ENCODE results near the gene PAX6. TPM values are rescaled to one million over a fixed set of nuclear protein-coding genes. Genes with fewer than 3 reads are reported as not detected.

Gene PAX6
- polyA plus RNA-seq, 1 donor (not counting 4 experiments of a cell fraction or from before 2014, with no cell fraction given): 0.12 TPM

GRCh38 chr11:31799435-31800397 is 11.4 kb downstream of the PAX6 start:
- H3K4me2 ChIP-seq (ENCODE audit: control insufficient read depth, extremely low read depth, insufficient read depth, low read depth, low read length): peak overlapping the region; percentile 45
- DNase-seq (ENCODE audit: low read depth, low spot score) (no peak), FAIRE-seq (no peak)
- H3K4me1 ChIP-seq (ENCODE audit: control insufficient read depth, extremely low read depth, insufficient read depth, low read length): peaks cover 4% of the 10 kb centered on the region
- no peak overlapping the region for H2AFZ ChIP-seq (ENCODE audit: control insufficient read depth, low read length)
- H4K20me1 ChIP-seq (ENCODE audit: control insufficient read depth, extremely low read depth, insufficient read depth, low read length): no peaks in the 10 kb centered on the region
- dilution Hi-C loops (cut with MboI; ENCODE audit: extremely low pct_ligation_motif_present, low sequenced_read_pairs): no loop called here
- no peaks in the 10 kb centered on the region for H3K36me3 ChIP-seq (ENCODE audit: control insufficient read depth in 2 of 2, extremely low read depth in 1 of 2, insufficient read depth in 2 of 2, low read length in 2 of 2)
- peaks cover 86% of the 10 kb centered on the region for H3K27me3 ChIP-seq (ENCODE audit: control insufficient read depth, extremely low read depth, insufficient read depth, low read length)
- H3K79me2 ChIP-seq (ENCODE audit: control insufficient read depth, insufficient read depth, low read length): no peaks in the 10 kb centered on the region
- no peak overlapping the region for H3K4me3 ChIP-seq (ENCODE audit: control insufficient read depth in 2 of 3, extremely low read depth in 1 of 3, insufficient read depth in 2 of 3, low read depth in 1 of 3, low read length in 3 of 3)
- H3K27ac ChIP-seq (ENCODE audit: control insufficient read depth, insufficient read depth, low read length): no peak overlapping the region
- TF ChIP-seq EZH2 (IDR thresholded peaks at IDR 0.05; ENCODE audit: low read length) (peak; percentile 89), CTCF (optimal IDR thresholded peaks at IDR 0.05 in 1 of 3, IDR thresholded peaks at IDR 0.05 in 1 of 3, conservative IDR thresholded peaks at IDR 0.05 in 1 of 3; ENCODE audit: extremely low read depth in 1 of 3, insufficient read depth in 2 of 3, low read length in 3 of 3) (no peak)
- no peak overlapping the region for H3K9ac ChIP-seq (ENCODE audit: control insufficient read depth, extremely low read depth, insufficient read depth, low read length)
- H3K9me3 ChIP-seq (ENCODE audit: control insufficient read depth, low read depth, low read length): no peaks in the 10 kb centered on the region
- no peaks in the 10 kb centered on the region for H3K9me1 ChIP-seq (ENCODE audit: control insufficient read depth, extremely low read depth, insufficient read depth, low read length)

GRCh38 chr11:31798554-31799434 is 12.3 kb downstream of the PAX6 start:
- Histone ChIP-seq H3K4me1 (ENCODE audit: control insufficient read depth, extremely low read depth, insufficient read depth, low read length) (peaks cover 4% of the 10 kb centered on the region), H4K20me1 (ENCODE audit: control insufficient read depth, extremely low read depth, insufficient read depth, low read length) (no peaks in the 10 kb centered on the region), H3K36me3 (ENCODE audit: control insufficient read depth in 2 of 2, extremely low read depth in 1 of 2, insufficient read depth in 2 of 2, low read length in 2 of 2) (no peaks in the 10 kb centered on the region), H3K4me3 (ENCODE audit: control insufficient read depth in 2 of 3, extremely low read depth in 1 of 3, insufficient read depth in 2 of 3, low read depth in 1 of 3, low read length in 3 of 3) (peak overlapping the region in 1 of 3 experiments; percentile 20), H3K9me3 (ENCODE audit: control insufficient read depth, low read depth, low read length) (no peaks in the 10 kb centered on the region), H2AFZ (ENCODE audit: control insufficient read depth, low read length) (no peak overlapping the region), H3K27ac (ENCODE audit: control insufficient read depth, insufficient read depth, low read length) (no peak overlapping the region), H3K9ac (ENCODE audit: control insufficient read depth, extremely low read depth, insufficient read depth, low read length) (no peak overlapping the region), H3K4me2 (ENCODE audit: control insufficient read depth, extremely low read depth, insufficient read depth, low read depth, low read length) (peak overlapping the region; percentile 27), H3K79me2 (ENCODE audit: control insufficient read depth, insufficient read depth, low read length) (no peaks in the 10 kb centered on the region), H3K9me1 (ENCODE audit: control insufficient read depth, extremely low read depth, insufficient read depth, low read length) (no peaks in the 10 kb centered on the region), H3K27me3 (ENCODE audit: control insufficient read depth, extremely low read depth, insufficient read depth, low read length) (peaks cover 76% of the 10 kb centered on the region)
- dilution Hi-C loops (cut with MboI; ENCODE audit: extremely low pct_ligation_motif_present, low sequenced_read_pairs): no loop called here
- DNase-seq (ENCODE audit: low read depth, low spot score): no peak
- TF ChIP-seq EZH2 (IDR thresholded peaks at IDR 0.05; ENCODE audit: low read length) (peak; percentile 35), CTCF (optimal IDR thresholded peaks at IDR 0.05 in 1 of 3, IDR thresholded peaks at IDR 0.05 in 1 of 3, conservative IDR thresholded peaks at IDR 0.05 in 1 of 3; ENCODE audit: extremely low read depth in 1 of 3, insufficient read depth in 2 of 3, low read length in 3 of 3) (peak; percentile 26 to 40 (median 28))
- no peak for FAIRE-seq

All from keratinocyte (primary cell).